GM21717 (cell line): ENCODE results near the gene ARHGAP42.

Experiments used
- ATAC-seq: cut with Tn5 transposase; IDR thresholded peaks from one replicate; pipeline ENCODE4 v1.9.1; 2021; ENCODE audit warnings: mild to moderate bottlenecking, moderate library complexity; ENCODE audit not compliant: unreplicated experiment

ARHGAP42 gene

DNA sequence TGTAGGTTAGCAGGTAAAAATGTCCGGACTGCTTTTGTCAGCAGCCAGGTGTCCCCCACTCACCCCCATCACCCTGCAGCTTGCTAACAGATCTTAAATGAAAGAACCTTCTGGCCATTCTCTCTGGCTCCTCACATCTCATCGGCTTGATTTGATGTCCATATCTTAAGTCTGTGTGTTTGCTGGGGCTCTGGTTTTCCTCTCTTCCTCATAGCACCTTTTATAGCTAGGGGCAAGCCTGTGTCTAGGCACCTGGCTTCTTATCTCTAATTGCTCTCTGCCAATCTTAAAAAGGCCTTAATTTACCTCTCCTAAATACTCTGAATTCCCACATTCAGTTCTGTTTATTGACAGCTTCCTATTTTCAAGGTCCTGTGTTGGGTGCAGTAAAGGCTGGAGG, 72.0 kb downstream of the ARHGAP42 start:
- no peak for ATAC-seq

DNA sequence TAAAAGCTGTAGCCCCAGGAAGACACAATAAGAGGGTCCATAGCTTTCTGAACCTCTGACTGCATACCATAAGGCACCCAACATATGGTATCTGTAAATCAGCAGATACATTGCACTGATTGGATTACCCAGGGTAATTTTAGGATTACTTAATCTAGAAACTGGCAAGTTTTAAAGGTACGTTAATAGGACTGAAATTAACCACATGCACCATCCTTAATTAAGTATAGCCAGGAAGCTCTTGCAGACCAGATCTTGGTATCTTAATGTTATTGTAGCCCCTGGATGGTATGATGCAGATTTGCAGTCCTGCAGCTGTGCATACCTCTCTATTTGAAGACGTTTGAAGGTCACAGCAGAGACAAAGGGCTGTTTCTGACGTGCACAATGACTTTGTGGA, 72.8 kb downstream of the ARHGAP42 start:
- no peak for ATAC-seq

GRCh38 chr11:100760744-100761143, 73.7 kb downstream of the ARHGAP42 start:
- ATAC-seq = no peak

- ATAC-seq = no peak
Measured at GRCh38 chr11:100761841-100762240, 74.8 kb downstream of the ARHGAP42 start.

DNA sequence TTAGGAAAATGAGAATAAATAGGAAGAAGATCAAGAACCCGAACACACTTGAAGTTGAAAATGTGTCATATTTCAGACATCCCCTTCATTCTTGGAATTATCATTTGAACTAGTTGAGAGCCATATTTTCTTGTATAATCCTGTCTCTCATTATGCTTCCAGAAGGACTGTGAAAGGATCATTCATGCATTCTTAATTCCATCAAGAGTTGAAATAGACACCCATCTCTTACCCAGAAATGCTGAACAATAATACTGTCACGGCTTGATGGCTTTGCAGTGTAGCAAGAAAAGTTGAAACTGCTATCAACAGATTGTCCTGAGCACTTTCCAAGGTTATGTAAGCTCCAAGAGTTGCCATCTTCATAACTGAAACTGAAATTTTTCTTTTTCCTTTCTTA, 79.7 kb downstream of the ARHGAP42 start:
- ATAC-seq = no peak

GRCh38 chr11:100769165-100769564, 82.1 kb downstream of the ARHGAP42 start:
- no peak for ATAC-seq

GRCh38 chr11:100769617-100770016, 82.5 kb downstream of the ARHGAP42 start:
- no peak for ATAC-seq

GRCh38 chr11:100774132-100774531, 87.0 kb downstream of the ARHGAP42 start:
- ATAC-seq = no peak

DNA sequence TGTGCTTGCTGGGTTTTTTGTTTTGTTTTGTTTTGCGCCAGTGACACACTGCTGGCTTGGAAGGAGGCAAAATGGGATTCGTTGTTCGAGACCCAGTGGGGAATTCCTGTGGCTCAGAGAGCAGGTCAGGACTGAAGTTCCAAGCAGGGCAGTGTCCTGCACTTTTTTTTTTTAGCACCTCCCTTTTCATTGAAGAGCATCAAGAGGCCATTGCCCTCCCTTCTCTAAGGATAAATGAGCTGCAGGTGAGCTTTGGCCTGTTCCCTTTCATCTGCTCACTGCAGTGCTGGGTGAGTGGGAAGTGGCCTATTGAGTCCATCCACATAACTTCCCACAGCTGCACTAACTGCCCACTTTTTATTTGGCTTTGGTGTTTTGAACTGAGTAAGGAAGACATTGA, 87.8 kb downstream of the ARHGAP42 start:
- ATAC-seq = no peak

DNA sequence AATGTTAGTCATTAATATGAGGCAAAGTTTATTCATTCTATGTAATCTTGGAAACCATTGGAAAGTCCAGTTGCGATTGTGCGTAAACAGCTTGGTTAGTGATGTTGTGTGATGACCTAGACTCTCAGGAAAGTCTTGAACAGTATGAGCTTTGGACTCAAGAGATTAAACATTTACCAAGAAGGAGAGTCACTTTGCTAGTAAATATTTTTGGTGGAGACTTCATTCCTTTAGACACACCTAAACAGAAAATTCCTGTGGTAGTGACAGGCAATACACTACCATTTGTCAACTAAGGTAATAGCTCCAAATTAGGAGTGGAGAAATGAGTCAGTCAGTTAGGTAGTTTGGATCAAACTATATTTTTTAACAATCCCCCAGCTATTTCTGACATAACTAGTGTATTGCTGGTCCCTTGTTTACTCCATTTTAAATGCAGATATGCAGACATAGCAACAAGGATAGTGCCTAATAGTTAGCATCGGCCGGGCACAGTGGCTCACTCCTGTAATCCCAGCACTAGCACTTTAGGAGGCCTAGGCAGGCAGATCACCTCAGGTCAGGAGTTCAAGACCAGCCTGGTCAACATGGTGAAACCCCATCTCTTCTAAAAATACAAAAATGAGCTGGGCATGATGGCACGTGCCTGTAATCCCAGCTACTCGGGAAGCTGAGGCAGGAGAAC, 89.3 kb downstream of the ARHGAP42 start:
- no peak for ATAC-seq

DNA sequence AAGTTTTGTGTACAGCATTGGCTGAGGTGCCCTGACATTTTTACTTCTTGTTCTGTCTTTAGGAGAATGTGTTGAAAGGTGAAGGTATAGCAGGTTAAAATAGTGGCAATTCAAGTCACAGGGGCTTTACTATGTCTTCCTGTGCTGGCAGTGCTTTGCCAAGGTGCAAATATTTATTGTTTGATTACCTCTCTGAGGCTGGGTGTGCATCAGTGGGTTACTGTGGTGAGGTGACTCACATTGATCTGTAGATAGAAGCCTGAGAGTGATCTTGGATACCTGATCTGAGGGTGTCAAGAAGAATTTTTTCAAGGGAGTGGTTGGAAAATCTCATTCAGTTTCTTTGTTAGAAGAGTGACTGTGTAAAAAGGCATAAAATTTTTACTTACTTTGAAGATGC, 90.0 kb downstream of the ARHGAP42 start:
- ATAC-seq = no peak

DNA sequence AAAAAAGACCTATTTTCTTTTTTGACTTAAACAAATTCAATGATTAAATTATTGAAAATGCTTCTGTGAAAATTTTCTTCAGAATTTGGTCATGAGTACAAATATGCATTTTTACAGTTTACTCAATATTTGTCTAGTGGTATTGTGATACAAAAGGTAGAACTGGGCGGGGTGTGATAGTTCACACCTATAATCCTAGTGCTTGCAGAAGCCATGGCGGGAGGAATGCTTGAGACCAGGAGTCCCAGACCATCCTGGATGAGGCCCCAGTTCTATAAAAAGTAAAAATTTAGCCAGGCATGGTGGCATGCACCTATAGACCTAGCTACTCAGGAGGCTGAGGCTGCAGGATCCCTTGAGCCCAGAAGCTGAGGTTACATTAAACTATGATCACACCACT, 90.6 kb downstream of the ARHGAP42 start:
- ATAC-seq = no peak

DNA sequence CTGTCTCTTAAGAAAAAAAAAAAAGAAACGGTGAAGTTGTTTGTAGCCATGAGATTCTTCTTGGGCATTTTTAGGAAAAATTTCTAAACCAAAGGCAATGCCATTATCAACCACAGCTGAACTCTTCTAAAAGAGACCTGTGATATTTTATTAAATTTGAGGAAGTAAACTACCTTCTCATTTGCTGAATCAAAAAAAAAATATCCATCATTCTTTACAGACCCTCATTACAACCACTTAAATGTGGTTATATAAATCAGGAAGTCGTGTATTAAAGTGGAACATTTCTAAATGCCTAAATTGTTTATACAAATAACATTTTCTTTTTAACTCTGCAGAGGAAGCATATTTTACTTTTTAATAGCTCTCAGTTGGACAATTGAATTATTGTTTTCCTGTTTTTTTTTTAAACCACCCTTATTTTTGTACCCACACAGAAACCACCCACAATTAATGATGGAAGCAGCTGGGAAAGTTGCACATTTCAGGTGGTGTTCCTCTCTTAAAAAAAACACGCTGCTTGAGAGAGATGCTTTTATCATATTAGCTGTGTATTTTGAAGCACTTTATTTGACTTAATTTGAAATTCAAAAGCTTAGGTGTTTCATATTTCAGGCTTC, 91.2 kb downstream of the ARHGAP42 start:
- no peak for ATAC-seq

DNA sequence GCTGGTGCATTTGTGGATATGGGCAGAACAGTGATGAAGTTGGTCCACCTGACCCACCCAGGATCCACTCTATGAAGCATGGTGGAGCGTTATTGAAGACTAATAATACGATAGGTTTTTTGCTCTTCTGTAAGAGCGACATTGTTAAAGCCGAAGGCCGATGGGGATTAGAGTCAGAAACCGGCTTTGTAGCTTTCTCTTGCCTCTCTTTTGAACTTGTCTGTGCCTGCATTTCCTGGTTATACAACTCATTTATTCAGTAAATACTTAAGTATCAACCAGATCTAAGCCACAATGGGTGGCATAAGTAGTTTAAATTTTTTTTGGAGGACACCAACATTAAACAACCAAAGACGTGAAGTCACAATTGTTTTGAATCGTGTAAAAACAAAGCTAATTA, 93.4 kb downstream of the ARHGAP42 start:
- ATAC-seq = no peak

DNA sequence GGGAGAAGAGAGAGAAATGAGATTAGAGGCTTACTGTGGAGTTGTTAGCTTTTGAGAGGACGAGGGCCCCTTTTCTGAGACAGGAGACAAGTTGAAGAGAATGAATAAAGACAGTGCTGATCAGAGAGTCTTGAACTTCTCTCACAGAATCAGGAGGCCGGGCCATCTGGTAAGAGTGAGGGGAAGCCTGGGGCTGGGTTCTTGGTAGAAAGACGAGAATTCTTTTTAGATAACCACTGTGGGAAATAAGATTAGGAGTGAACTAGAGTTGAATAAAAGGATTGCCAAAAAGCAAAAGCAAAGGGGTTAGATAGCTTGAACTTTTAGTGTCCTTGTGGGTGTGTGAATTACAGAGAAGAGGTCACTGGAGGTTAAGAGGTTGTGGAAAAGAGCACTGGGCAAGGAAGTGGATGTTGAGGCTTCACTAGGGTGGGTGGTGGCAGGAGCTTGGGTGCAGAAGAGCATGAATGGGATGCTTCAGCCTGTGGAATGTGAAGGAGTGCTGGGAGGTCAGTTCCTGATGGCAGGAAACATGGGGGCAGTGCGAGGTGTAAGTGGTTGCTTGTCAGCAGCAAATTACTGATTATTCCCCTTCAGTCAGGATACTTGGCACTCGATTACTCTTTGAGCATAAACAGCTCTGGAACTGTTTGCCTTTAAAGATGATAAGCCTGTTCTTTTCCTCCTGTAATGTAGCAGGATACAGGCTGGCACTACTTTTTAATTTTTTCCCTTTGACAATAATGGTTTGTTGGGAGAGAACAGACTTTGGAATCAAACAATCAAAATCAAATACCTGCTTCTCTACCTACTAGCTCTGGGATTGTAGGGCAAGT, 98.3 kb downstream of the ARHGAP42 start:
- ATAC-seq = no peak

- ATAC-seq = no peak
Measured at GRCh38 chr11:100788561-100789295, 101.6 kb downstream of the ARHGAP42 start.

- ATAC-seq = no peak
Measured at GRCh38 chr11:100789500-100789899, 102.4 kb downstream of the ARHGAP42 start.

DNA sequence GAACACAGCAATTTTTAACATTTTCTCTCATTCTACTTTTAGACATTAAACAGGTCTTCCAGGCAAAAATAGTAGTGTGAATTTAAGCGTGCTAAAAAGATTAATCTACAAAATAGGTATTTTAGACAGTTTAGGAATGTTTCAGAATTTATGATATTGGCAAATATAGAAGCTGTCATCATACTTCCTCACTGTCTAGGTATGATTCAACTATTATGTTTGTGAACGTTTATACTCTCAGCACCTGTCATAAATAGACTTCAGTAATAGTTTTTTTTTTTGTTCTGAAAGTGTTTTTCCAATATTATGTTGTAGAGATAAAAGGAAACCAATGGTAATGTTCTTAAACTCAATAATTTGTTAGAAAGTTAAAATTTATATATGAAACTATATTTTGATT, 103.0 kb downstream of the ARHGAP42 start:
- ATAC-seq = no peak

- ATAC-seq = no peak
Measured at GRCh38 chr11:100791103-100791502, 104.0 kb downstream of the ARHGAP42 start.

DNA sequence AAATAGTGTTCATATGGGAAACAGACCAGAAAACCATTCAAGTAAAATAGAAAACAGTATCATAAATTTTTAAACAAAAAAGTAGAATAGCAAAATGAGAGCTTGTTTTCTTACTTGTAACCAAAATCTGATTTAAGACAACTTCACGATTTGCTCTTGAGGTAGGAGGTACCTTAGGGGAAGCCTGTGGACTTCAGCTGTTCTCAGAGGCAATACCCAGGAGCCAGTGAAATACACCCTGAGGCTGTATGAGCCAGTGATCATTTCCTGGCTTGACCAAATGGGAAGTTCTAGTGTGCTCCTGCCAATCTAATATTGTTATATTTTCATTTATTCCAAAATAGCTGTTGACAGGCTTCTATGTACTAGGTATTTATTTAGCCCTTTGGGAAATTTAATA, 104.8 kb downstream of the ARHGAP42 start:
- ATAC-seq = no peak

DNA sequence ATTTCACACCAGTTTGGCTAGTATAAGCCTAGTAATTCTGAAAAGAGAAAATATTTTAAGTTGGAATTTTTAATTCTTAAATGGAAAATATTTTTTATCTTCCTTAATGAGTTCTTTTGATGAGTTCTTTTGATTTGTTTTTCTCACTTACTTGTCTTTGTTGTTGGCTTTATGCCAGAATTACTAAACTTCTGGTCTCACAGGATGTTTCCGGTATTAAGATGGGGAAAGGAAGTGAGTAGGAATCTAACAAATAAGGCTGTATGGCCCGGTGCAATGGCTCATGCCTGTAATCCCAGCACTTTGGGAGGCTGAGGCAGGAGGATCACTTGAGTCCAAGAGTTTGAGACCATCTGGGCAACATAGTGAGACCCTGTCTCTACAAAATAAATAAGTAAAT, 106.4 kb downstream of the ARHGAP42 start:
- ATAC-seq = no peak
